Activated naive CD4-positive, alpha-beta T cell treated with Interleukin-2 at 50 U/mL for 16 hours (primary cell): ENCODE data around the gene VGF.
"Not testable (repeated sequence)": the region's sequence is repeated elsewhere in the genome, so short reads cannot be mapped to it uniquely, and the experiment has no call there.

Experiments used
- DNase-seq: peaks from one replicate; pipeline ENCODE4 v3.0.0-alpha.2; 2020

VGF gene

DNA sequence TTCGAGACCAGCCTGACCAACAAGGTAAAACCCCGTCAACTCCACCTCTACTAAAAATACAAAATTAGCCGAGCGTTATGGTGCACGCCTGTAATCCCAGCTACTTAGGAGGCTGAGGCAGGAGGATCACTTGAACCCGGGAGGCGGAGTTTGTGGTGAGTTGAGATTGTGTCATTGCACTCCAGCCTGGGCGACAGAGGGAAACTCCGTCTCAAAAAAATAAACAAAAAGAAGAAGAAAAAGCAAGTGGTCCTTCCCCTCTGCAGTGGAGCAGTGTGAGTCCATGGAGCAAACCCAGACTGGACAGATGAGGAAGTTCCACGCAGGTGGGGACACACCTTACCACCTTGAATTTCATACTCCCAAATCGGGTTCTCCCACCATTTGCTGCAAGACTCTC lies 51.5 kb downstream of the VGF start:
- no peak for DNase-seq

DNA sequence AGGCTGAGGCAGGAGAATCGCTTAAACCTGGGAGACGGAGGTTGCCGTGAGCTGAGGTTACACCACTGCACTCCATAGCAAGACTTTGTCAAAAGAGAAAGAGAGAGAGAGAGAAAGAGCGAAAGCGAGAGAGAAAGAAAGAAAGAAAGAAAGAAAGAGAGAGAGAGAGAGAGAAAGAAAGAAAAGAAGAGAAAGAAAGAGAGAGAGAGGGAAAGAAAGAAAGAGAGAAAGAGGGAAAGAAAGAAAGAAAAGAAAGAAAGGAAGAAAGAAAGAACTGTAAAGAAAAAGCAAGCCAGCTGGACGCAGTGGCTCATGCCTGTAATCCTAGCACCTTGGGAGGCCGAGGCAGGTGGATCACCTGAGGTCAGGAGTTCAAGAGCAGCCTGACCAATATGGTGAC lies 52.2 kb downstream of the VGF start:
- not testable (repeated sequence) for DNase-seq
